GM12878 (cell line): ENCODE data around the gene RPS3.

ENCODE experiments used
- JUND ChIP-seq: IDR thresholded peaks from 2 replicates; pipeline ENCODE4 v1.6.1; 2012; ENCODE audit warnings: low read depth, mild to moderate bottlenecking, low read length, improper control_type of control experiment, moderate library complexity
- LARP7 ChIP-seq: fragments of 450-650 bp; IDR thresholded peaks from 2 replicates; pipeline ENCODE4 v1.6.1; 2017; ENCODE audit warnings: mild to moderate bottlenecking
- POLR2A ChIP-seq: IDR thresholded peaks from 2 replicates; pipeline ENCODE4 v1.6.1; 2011; ENCODE audit warnings: low read depth, mild to moderate bottlenecking, low read length
- RAD21 ChIP-seq: IDR thresholded peaks from 2 replicates; pipeline ENCODE4 v1.6.1; 2011; ENCODE audit warnings: mild to moderate bottlenecking, low read depth, low read length, moderate library complexity; ENCODE audit not compliant: insufficient read depth
- RB1 ChIP-seq: fragments of 450-650 bp; formaldehyde crosslinking; IDR thresholded peaks from 2 replicates; pipeline ENCODE4 v1.6.1; 2017; ENCODE audit warnings: mild to moderate bottlenecking, borderline replicate concordance
- RBBP5 ChIP-seq: fragments of 200-600 bp; sonication (generic); conservative IDR thresholded peaks from 2 replicates; pipeline ENCODE4 v1.6.1; 2016
- TF ChIP-seq, protein P1 (sequence below): IDR thresholded peaks from 2 replicates; pipeline ENCODE4 v1.6.1; 2011; ENCODE audit warnings: mild to moderate bottlenecking, low read depth, low read length, moderate library complexity; ENCODE audit not compliant: insufficient replicate concordance
- TF ChIP-seq, protein P2 (sequence below): IDR thresholded peaks from 2 replicates; pipeline ENCODE4 v1.6.1; 2012; ENCODE audit warnings: low read length, inconsistent platforms
- TF ChIP-seq, protein P3 (sequence below), 3 experiments: IDR thresholded peaks in 2 of 3; conservative IDR thresholded peaks in 1 of 3; 2 replicates each; pipeline ENCODE4 v1.5.1; 2011; ENCODE audit warnings: low read depth in 3 of 3, low read length in 3 of 3, mild to moderate bottlenecking in 3 of 3, control low read depth in 2 of 3, moderate library complexity in 2 of 3, inconsistent platforms in 1 of 3, mixed read lengths in 1 of 3; ENCODE audit not compliant: control insufficient read depth in 2 of 3, insufficient read depth in 1 of 3; ENCODE audit errors: extremely low read depth in 1 of 3
- TF ChIP-seq, protein P4 (sequence below): IDR thresholded peaks from 2 replicates; pipeline ENCODE4 v1.6.1; 2012; ENCODE audit warnings: mild to moderate bottlenecking, low read depth, low read length
- TF ChIP-seq, protein P5 (sequence below): fragments of 450-650 bp; formaldehyde crosslinking; IDR thresholded peaks from 2 replicates; pipeline ENCODE4 v1.4.0; 2022; ENCODE audit warnings: mild to moderate bottlenecking, moderate library complexity
- TF ChIP-seq, protein P6 (sequence below): IDR thresholded peaks from 2 replicates; pipeline ENCODE4 v1.6.1; 2011; ENCODE audit warnings: low read depth, low read length, improper control_type of control experiment, borderline replicate concordance

DNA sequence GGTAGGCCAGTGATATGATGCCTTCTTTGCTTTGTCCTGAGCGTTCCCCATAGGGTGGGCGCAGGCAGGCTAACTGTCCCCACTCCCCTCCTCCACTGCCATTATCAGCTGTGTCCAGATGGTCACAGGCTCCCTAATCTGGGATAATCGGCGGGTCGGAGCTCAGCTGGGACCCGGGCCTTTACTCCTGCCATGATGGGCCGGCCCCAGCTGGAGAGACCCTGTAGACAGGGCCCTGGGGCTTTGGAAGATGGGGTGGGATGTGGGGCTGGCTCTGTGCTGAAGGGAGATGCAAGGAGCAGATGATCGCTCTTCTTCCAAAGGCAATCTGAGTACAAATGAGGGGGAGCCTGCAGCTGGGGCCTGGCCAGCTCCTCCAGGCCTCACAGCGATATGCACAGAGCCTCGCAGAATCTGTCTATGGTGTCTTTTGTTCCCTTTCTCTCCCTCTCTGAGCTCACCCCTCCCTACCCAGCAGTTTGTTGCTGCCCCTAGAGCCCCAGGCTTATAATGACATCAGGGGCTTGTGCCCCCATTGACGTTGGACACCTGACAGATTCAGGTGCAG, 21.8 kb downstream of the RPS3 start:
- TF ChIP-seq, protein P1, sequence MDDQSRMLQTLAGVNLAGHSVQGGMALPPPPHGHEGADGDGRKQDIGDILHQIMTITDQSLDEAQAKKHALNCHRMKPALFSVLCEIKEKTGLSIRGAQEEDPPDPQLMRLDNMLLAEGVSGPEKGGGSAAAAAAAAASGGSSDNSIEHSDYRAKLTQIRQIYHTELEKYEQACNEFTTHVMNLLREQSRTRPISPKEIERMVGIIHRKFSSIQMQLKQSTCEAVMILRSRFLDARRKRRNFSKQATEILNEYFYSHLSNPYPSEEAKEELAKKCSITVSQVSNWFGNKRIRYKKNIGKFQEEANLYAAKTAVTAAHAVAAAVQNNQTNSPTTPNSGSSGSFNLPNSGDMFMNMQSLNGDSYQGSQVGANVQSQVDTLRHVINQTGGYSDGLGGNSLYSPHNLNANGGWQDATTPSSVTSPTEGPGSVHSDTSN = no peak
- TF ChIP-seq, protein P2, sequence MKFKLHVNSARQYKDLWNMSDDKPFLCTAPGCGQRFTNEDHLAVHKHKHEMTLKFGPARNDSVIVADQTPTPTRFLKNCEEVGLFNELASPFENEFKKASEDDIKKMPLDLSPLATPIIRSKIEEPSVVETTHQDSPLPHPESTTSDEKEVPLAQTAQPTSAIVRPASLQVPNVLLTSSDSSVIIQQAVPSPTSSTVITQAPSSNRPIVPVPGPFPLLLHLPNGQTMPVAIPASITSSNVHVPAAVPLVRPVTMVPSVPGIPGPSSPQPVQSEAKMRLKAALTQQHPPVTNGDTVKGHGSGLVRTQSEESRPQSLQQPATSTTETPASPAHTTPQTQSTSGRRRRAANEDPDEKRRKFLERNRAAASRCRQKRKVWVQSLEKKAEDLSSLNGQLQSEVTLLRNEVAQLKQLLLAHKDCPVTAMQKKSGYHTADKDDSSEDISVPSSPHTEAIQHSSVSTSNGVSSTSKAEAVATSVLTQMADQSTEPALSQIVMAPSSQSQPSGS = no peak
- TF ChIP-seq, protein P3, sequence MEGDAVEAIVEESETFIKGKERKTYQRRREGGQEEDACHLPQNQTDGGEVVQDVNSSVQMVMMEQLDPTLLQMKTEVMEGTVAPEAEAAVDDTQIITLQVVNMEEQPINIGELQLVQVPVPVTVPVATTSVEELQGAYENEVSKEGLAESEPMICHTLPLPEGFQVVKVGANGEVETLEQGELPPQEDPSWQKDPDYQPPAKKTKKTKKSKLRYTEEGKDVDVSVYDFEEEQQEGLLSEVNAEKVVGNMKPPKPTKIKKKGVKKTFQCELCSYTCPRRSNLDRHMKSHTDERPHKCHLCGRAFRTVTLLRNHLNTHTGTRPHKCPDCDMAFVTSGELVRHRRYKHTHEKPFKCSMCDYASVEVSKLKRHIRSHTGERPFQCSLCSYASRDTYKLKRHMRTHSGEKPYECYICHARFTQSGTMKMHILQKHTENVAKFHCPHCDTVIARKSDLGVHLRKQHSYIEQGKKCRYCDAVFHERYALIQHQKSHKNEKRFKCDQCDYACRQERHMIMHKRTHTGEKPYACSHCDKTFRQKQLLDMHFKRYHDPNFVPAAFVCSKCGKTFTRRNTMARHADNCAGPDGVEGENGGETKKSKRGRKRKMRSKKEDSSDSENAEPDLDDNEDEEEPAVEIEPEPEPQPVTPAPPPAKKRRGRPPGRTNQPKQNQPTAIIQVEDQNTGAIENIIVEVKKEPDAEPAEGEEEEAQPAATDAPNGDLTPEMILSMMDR (IDR thresholded peaks at IDR 0.05 in 2 of 3, conservative IDR thresholded peaks at IDR 0.05 in 1 of 3; ENCODE audit: control insufficient read depth in 2 of 3, extremely low read depth in 1 of 3, insufficient read depth in 1 of 3, low read depth in 3 of 3, low read length in 3 of 3) = no peak
- TF ChIP-seq RB1 (no peak), LARP7 (no peak), POLR2A (no peak), RBBP5 (no peak), RAD21 (no peak), JUND (no peak)
- TF ChIP-seq, protein P4, sequence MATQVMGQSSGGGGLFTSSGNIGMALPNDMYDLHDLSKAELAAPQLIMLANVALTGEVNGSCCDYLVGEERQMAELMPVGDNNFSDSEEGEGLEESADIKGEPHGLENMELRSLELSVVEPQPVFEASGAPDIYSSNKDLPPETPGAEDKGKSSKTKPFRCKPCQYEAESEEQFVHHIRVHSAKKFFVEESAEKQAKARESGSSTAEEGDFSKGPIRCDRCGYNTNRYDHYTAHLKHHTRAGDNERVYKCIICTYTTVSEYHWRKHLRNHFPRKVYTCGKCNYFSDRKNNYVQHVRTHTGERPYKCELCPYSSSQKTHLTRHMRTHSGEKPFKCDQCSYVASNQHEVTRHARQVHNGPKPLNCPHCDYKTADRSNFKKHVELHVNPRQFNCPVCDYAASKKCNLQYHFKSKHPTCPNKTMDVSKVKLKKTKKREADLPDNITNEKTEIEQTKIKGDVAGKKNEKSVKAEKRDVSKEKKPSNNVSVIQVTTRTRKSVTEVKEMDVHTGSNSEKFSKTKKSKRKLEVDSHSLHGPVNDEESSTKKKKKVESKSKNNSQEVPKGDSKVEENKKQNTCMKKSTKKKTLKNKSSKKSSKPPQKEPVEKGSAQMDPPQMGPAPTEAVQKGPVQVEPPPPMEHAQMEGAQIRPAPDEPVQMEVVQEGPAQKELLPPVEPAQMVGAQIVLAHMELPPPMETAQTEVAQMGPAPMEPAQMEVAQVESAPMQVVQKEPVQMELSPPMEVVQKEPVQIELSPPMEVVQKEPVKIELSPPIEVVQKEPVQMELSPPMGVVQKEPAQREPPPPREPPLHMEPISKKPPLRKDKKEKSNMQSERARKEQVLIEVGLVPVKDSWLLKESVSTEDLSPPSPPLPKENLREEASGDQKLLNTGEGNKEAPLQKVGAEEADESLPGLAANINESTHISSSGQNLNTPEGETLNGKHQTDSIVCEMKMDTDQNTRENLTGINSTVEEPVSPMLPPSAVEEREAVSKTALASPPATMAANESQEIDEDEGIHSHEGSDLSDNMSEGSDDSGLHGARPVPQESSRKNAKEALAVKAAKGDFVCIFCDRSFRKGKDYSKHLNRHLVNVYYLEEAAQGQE = no peak
- TF ChIP-seq, protein P5, sequence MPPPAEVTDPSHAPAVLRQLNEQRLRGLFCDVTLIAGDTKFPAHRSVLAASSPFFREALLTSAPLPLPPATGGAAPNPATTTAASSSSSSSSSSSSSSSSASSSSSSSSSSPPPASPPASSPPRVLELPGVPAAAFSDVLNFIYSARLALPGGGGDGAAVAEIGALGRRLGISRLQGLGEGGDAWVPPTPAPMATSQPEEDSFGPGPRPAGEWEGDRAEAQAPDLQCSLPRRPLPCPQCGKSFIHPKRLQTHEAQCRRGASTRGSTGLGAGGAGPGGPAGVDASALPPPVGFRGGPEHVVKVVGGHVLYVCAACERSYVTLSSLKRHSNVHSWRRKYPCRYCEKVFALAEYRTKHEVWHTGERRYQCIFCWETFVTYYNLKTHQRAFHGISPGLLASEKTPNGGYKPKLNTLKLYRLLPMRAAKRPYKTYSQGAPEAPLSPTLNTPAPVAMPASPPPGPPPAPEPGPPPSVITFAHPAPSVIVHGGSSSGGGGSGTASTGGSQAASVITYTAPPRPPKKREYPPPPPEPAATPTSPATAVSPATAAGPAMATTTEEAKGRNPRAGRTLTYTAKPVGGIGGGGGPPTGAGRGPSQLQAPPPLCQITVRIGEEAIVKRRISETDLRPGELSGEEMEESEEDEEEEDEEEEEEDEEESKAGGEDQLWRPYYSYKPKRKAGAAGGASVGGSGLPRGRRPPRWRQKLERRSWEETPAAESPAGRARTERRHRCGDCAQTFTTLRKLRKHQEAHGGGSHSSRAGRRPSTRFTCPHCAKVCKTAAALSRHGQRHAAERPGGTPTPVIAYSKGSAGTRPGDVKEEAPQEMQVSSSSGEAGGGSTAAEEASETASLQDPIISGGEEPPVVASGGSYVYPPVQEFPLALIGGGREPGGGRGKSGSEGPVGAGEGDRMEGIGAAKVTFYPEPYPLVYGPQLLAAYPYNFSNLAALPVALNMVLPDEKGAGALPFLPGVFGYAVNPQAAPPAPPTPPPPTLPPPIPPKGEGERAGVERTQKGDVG = no peak
- TF ChIP-seq, protein P6, sequence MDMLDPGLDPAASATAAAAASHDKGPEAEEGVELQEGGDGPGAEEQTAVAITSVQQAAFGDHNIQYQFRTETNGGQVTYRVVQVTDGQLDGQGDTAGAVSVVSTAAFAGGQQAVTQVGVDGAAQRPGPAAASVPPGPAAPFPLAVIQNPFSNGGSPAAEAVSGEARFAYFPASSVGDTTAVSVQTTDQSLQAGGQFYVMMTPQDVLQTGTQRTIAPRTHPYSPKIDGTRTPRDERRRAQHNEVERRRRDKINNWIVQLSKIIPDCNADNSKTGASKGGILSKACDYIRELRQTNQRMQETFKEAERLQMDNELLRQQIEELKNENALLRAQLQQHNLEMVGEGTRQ = no peak
